Transverse colon (tissue), 4 donors: ENCODE measurements around the gene BDKRB2. TPM values are rescaled to one million over a fixed set of nuclear protein-coding genes. Genes with fewer than 3 reads are reported as not detected.

Source experiments
- DNase-seq: peaks from one replicate; pipeline ENCODE4 v3.0.0-alpha.2; 2019
- H3K27ac ChIP-seq, 4 donors: fragments of 200-600 bp; sonication (generic); 2 replicates each; pipeline ENCODE4 v1.5.1; 2016 to 2018; ENCODE audit warnings: inconsistent platforms in 4 of 4
- H3K27me3 ChIP-seq: fragments of 200-600 bp; sonication (generic); 2 replicates; pipeline ENCODE4 v1.5.1; 2017; ENCODE audit warnings: inconsistent platforms
- H3K36me3 ChIP-seq, 4 donors: fragments of 200-600 bp; sonication (generic); 2 replicates each; pipeline ENCODE4 v1.5.1; 2017 to 2019; ENCODE audit warnings: inconsistent platforms in 4 of 4
- H3K4me1 ChIP-seq, 4 donors: fragments of 200-600 bp; sonication (generic); 2 replicates each; pipeline ENCODE4 v1.5.1; 2017 to 2020; ENCODE audit warnings: inconsistent platforms in 4 of 4
- H3K4me3 ChIP-seq, 4 donors: fragments of 200-600 bp; sonication (generic); 1 replicate in 1 of 4; 2 replicates in 3 of 4; pipeline versions ENCODE4 v1.5.1 to v1.6.1; 2017 to 2019; ENCODE audit warnings: inconsistent platforms in 4 of 4
- H3K9me3 ChIP-seq, 2 donors: fragments of 200-600 bp; sonication (generic); 2 replicates each; pipeline ENCODE4 v1.5.1; 2017 to 2019; ENCODE audit warnings: inconsistent platforms in 2 of 2
- EP300 ChIP-seq: sonication (generic); formaldehyde crosslinking; IDR thresholded peaks from one replicate; pipeline ENCODE4 v1.6.1; 2017; ENCODE audit warnings: antibody characterized with exemption, low read depth
- POLR2A ChIP-seq: fragments of 450-650 bp; IDR thresholded peaks from one replicate; pipeline ENCODE4 v1.6.1; 2016; ENCODE audit warnings: antibody characterized with exemption, mild to moderate bottlenecking, moderate library complexity
- POLR2AphosphoS5 ChIP-seq, 3 donors: sonication (generic); formaldehyde crosslinking; IDR thresholded peaks; one replicate each; pipeline ENCODE4 v1.6.1; 2016; ENCODE audit warnings: antibody characterized with exemption in 3 of 3
- WGBS, 2 donors: methylation state at CpG; one replicate each; pipeline ENCODE4 v1.1.5; 2018; ENCODE audit warnings: low coverage in 1 of 2; 5-methylcytosine and 5-hydroxymethylcytosine counted together
- in situ Hi-C, 4 donors: fragments of 200-750 bp; cut with MboI; loops; one replicate each; pipeline versions ENCODE4 v1.15.0 to v1.15.1; 2017; ENCODE audit warnings: low sequenced_read_pairs in 3 of 4, low pct_ligation_motif_present in 1 of 4, low pct_unique_long_range_greater_than_20kb in 1 of 4
- intact Hi-C: fragments of 100-400 bp; cut with DNase I; formaldehyde crosslinking; loops from one replicate; pipeline ENCODE4 v1.15.1; 2023; ENCODE audit warnings: low total_unique reads
- total RNA-seq, 4 donors: library from RNA; depleted of rRNA; stranded (reverse); fragments of >200 nt; gene quantifications; one replicate each; pipeline ENCODE4 v1.1.0, GENCODE V29; 2016
- TF ChIP-seq, protein P1 (sequence below), 5 experiments: fragments of 200-600 bp in 3 of 5; fragments of 450-650 bp in 2 of 5; sonication (generic) in 3 of 5; IDR thresholded peaks; 1 replicate in 2 of 5; 2 replicates in 3 of 5; pipeline ENCODE4 v1.5.1; 2016 to 2017; ENCODE audit warnings: antibody characterized with exemption in 5 of 5, inconsistent platforms in 3 of 5, mild to moderate bottlenecking in 2 of 5, moderate library complexity in 1 of 5

BDKRB2 gene
- total RNA-seq, 4 donors from 2014 or later: 2.6 to 19.8 (median 17.4) TPM

GRCh38 chr14:96160076-96160912 is 44.3 kb upstream of the BDKRB2 start:
- Histone ChIP-seq H3K9me3 (no peaks in the 10 kb centered on the region), H3K36me3 (no peaks in the 10 kb centered on the region), H3K4me3 (no peak overlapping the region), H3K4me1 (peaks cover 5 to 23% (median 14%) of the 10 kb centered on the region in 4 donors), H3K27me3 (no peaks in the 10 kb centered on the region), H3K27ac (peak overlapping the region; percentile 36 to 64 (median 46))
- no peak for DNase-seq
- WGBS, 2 donors: 30 to 65% methylated on average over 6 to 8 of the region's 8 CpGs
- TF ChIP-seq POLR2AphosphoS5 (IDR thresholded peaks at IDR 0.05): peak in 2 of 3 donors; percentile 28 to 61
- TF ChIP-seq EP300: peak; percentile 17
- TF ChIP-seq, protein P1, sequence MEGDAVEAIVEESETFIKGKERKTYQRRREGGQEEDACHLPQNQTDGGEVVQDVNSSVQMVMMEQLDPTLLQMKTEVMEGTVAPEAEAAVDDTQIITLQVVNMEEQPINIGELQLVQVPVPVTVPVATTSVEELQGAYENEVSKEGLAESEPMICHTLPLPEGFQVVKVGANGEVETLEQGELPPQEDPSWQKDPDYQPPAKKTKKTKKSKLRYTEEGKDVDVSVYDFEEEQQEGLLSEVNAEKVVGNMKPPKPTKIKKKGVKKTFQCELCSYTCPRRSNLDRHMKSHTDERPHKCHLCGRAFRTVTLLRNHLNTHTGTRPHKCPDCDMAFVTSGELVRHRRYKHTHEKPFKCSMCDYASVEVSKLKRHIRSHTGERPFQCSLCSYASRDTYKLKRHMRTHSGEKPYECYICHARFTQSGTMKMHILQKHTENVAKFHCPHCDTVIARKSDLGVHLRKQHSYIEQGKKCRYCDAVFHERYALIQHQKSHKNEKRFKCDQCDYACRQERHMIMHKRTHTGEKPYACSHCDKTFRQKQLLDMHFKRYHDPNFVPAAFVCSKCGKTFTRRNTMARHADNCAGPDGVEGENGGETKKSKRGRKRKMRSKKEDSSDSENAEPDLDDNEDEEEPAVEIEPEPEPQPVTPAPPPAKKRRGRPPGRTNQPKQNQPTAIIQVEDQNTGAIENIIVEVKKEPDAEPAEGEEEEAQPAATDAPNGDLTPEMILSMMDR (IDR thresholded peaks at IDR 0.05): no peak
- no peak for TF ChIP-seq POLR2A
- in situ Hi-C loops: no loop called here
- intact Hi-C loops: no loop called here

DNA sequence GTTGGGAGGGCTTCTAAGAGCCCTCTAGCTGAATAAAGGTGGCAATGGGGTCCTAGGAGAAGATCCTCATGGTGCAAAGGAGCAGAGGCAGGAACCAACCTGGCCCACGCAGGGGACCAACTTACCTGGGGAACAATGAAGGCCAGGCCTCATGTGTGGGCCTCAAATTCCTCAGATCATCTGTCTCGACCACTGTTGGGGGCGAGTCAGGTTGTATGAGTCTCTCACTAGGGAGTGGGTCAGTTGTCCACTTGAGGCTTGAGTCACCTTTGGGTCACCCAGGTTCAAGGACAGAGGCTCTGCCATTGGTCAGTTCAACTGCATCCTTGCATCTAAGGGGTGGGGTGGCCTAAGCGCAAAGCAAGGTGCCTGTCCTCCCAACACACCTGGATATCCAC is 43.7 kb upstream of the BDKRB2 start:
- no peak for DNase-seq
- H3K36me3 ChIP-seq: no peaks in the 10 kb centered on the region
- peak overlapping the region; percentile 36 to 64 (median 46) for H3K27ac ChIP-seq
- intact Hi-C loops: no loop called here
- peaks cover 8 to 28% (median 15%) of the 10 kb centered on the region in 4 donors for H3K4me1 ChIP-seq
- no peaks in the 10 kb centered on the region for H3K9me3 ChIP-seq
- no peaks in the 10 kb centered on the region for H3K27me3 ChIP-seq
- TF ChIP-seq POLR2AphosphoS5 (IDR thresholded peaks at IDR 0.05) (no peak), POLR2A (no peak), EP300 (no peak)
- TF ChIP-seq, protein P1 (IDR thresholded peaks at IDR 0.05): no peak
- no peak overlapping the region for H3K4me3 ChIP-seq
- in situ Hi-C loops: no loop called here
- 83% methylated on average over 4 of the region's 4 CpGs; no CpG with 5 or more reads in 1 of the 2 donors for WGBS, 2 donors

DNA sequence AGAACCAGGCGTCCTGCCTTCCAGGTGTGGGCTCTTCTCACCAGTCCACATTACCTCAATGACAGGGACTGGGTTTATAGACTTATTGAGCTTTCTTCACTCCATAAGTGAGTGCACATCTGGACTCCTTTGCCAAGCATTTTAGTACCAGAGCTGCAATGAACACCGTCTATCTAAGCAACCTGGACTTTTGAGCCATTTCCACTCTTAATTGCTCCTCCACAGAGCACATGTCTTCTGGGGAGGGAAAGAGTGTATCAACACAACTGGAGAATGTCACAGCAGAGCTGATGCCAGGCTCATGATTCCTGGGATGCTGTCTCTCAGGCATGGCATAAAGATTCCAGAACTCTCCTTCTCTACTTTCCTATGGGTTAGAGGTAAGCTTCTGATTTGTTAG is 43.0 kb upstream of the BDKRB2 start:
- in situ Hi-C loops (no loop called here), intact Hi-C loops (no loop called here)
- TF ChIP-seq, protein P1 (IDR thresholded peaks at IDR 0.05): no peak
- no peak for TF ChIP-seq POLR2AphosphoS5 (IDR thresholded peaks at IDR 0.05)
- no peak for TF ChIP-seq POLR2A
- no peak for TF ChIP-seq EP300
- DNase-seq: no peak
- no peaks in the 10 kb centered on the region for H3K27me3 ChIP-seq
- no peak overlapping the region for H3K27ac ChIP-seq
- H3K4me3 ChIP-seq: no peak overlapping the region
- peaks cover 15 to 36% (median 19%) of the 10 kb centered on the region in 4 donors for H3K4me1 ChIP-seq
- H3K36me3 ChIP-seq: no peaks in the 10 kb centered on the region
- no peaks in the 10 kb centered on the region for H3K9me3 ChIP-seq
- WGBS, 2 donors: 25 to 73% methylated on average over 1 to 2 of the region's 2 CpGs

GRCh38 chr14:96162265-96162664 is 42.4 kb upstream of the BDKRB2 start:
- TF ChIP-seq, protein P1 (IDR thresholded peaks at IDR 0.05): no peak
- TF ChIP-seq POLR2A (no peak), EP300 (no peak), POLR2AphosphoS5 (IDR thresholded peaks at IDR 0.05) (no peak)
- Histone ChIP-seq H3K36me3 (no peaks in the 10 kb centered on the region), H3K27me3 (no peaks in the 10 kb centered on the region), H3K27ac (no peak overlapping the region), H3K4me3 (no peak overlapping the region), H3K4me1 (peaks cover 20 to 42% (median 25%) of the 10 kb centered on the region in 4 donors), H3K9me3 (no peaks in the 10 kb centered on the region)
- no peak for DNase-seq
- WGBS, 2 donors: 83 to 89% methylated on average over 4 to 6 of the region's 6 CpGs
- in situ Hi-C loops (no loop called here), intact Hi-C loops (no loop called here)
